ENCODE results near the gene TERB2. TPM values are rescaled to one million over a fixed set of nuclear protein-coding genes. Genes with fewer than 3 reads are reported as not detected.
"Not testable (repeated sequence)": the region's sequence is repeated elsewhere in the genome, so short reads cannot be mapped to it uniquely, and the experiment has no call there.

Gene TERB2
- polyA plus RNA-seq, 2 donors, result not detected

DNA sequence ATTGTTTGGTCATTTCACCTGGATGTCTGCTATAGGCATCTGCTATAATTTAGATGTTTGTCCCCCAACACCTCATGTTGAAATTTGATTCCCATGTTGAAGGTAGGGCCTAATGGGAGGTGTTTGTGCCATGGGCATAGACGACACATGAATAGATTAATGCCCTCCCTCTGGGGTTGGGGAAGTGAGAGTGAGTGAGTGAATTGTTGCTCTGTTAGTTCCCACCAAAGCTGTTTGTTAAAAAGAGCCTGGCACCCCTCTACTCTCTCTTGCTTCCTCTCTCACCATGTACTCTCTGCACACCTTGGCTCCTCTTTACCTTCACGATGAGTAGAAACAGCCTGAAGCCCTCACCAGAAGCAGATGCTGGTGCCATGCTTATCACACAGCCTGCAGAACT lies 42.6 kb downstream of the TERB2 start:
- no peaks in the 10 kb centered on the region for H3K9me3 ChIP-seq (ENCODE audit: control insufficient read depth in 2 of 2, insufficient read depth in 1 of 2, low read depth in 1 of 2, low read length in 1 of 2)
- H3K36me3 ChIP-seq (ENCODE audit: control insufficient read depth in 2 of 2, insufficient read depth in 2 of 2, low read length in 1 of 2), result no peaks in the 10 kb centered on the region
- no peak overlapping the region for H3K27ac ChIP-seq (ENCODE audit: low read depth in 2 of 2, low read length in 1 of 2)
- WGBS, 2 donors, result 84 to 87% methylated on average over 2 of the region's 2 CpGs
- no peaks in the 10 kb centered on the region for H3K27me3 ChIP-seq (ENCODE audit: control insufficient read depth in 1 of 2, insufficient read depth in 2 of 2, low read length in 2 of 2)
- peaks cover 0 to 2% of the 10 kb centered on the region in 2 donors for H3K4me1 ChIP-seq (ENCODE audit: control insufficient read depth in 2 of 2, insufficient read depth in 2 of 2, low read length in 1 of 2)
- no peak overlapping the region for H3K4me3 ChIP-seq (ENCODE audit: low read depth in 1 of 2, low read length in 2 of 2)

DNA sequence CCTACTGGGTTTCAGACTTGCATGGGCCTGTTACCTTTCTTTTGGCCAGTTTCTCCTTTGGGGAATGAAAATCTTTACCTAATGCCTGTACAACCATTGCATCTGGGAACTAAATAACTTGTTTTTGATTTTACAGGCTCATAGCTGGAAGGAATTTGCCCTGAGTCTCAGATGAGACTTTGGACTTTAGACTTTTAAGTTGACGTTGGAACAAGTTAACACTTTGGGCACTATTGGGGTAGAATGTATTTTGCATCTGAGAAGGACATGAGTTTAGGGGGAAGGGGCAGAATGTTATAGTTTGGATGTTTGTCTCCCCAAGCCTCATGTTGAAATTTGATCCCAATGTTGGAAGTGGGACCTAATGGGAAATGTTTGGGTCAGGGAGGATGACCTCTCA lies 44.7 kb downstream of the TERB2 start:
- H3K9me3 ChIP-seq (ENCODE audit: control insufficient read depth in 2 of 2, insufficient read depth in 1 of 2, low read depth in 1 of 2, low read length in 1 of 2); H3K27ac ChIP-seq (ENCODE audit: low read depth in 2 of 2, low read length in 1 of 2); H3K27me3 ChIP-seq (ENCODE audit: control insufficient read depth in 1 of 2, insufficient read depth in 2 of 2, low read length in 2 of 2); H3K36me3 ChIP-seq (ENCODE audit: control insufficient read depth in 2 of 2, insufficient read depth in 2 of 2, low read length in 1 of 2); H3K4me1 ChIP-seq (ENCODE audit: control insufficient read depth in 2 of 2, insufficient read depth in 2 of 2, low read length in 1 of 2); H3K4me3 ChIP-seq (ENCODE audit: low read depth in 1 of 2, low read length in 2 of 2): not testable (repeated sequence)
- WGBS, 2 donors, result 47 to 48% methylated on average over 1 of the region's 1 CpG

GRCh38 chr15:45003731-45004410 lies 47.4 kb downstream of the TERB2 start:
- 50 to 54% methylated on average over 2 of the region's 2 CpGs for WGBS, 2 donors
- not testable (repeated sequence) for H3K27ac ChIP-seq (ENCODE audit: low read depth in 2 of 2, low read length in 1 of 2); H3K9me3 ChIP-seq (ENCODE audit: control insufficient read depth in 2 of 2, insufficient read depth in 1 of 2, low read depth in 1 of 2, low read length in 1 of 2); H3K4me3 ChIP-seq (ENCODE audit: low read depth in 1 of 2, low read length in 2 of 2); H3K27me3 ChIP-seq (ENCODE audit: control insufficient read depth in 1 of 2, insufficient read depth in 2 of 2, low read length in 2 of 2); H3K4me1 ChIP-seq (ENCODE audit: control insufficient read depth in 2 of 2, insufficient read depth in 2 of 2, low read length in 1 of 2); H3K36me3 ChIP-seq (ENCODE audit: control insufficient read depth in 2 of 2, insufficient read depth in 2 of 2, low read length in 1 of 2)

DNA sequence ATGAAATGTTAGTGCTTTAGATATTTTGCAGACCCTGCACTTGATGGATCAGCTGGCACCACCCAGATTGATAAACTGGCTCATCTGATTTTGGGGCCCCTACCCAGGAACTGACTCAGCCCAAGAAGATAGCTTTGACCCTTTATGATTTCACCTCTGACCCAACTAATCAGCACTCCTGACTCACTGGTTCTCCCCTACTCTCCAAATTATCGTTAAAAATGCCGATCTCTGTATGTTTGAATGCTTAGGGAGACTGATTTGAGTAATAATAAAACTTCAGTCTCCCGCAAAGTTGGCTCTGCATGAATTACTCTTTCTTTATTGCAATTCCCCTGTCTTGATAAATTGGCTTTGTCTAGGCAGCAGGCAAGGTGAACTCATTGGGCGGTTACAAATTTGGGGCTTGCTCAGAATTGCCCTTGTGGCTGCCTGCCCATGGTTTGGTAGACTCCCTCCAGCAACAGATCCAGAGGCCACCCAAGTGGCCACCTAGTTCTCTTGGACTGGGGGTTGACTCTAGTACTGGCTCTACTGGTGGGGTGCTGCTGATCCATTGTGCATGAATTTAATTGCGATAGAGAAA lies 48.2 kb downstream of the TERB2 start:
- H3K4me3 ChIP-seq (ENCODE audit: low read depth in 1 of 2, low read length in 2 of 2); H3K9me3 ChIP-seq (ENCODE audit: control insufficient read depth in 2 of 2, insufficient read depth in 1 of 2, low read depth in 1 of 2, low read length in 1 of 2); H3K36me3 ChIP-seq (ENCODE audit: control insufficient read depth in 2 of 2, insufficient read depth in 2 of 2, low read length in 1 of 2); H3K27ac ChIP-seq (ENCODE audit: low read depth in 2 of 2, low read length in 1 of 2); H3K27me3 ChIP-seq (ENCODE audit: control insufficient read depth in 1 of 2, insufficient read depth in 2 of 2, low read length in 2 of 2); H3K4me1 ChIP-seq (ENCODE audit: control insufficient read depth in 2 of 2, insufficient read depth in 2 of 2, low read length in 1 of 2): not testable (repeated sequence)
- WGBS, 2 donors, result 71 to 75% methylated on average over 5 of the region's 5 CpGs

GRCh38 chr15:45009046-45009445 lies 52.6 kb downstream of the TERB2 start:
- Histone ChIP-seq H3K4me1 (ENCODE audit: control insufficient read depth in 2 of 2, insufficient read depth in 2 of 2, low read length in 1 of 2) (no peaks in the 10 kb centered on the region), H3K9me3 (ENCODE audit: control insufficient read depth in 2 of 2, insufficient read depth in 1 of 2, low read depth in 1 of 2, low read length in 1 of 2) (no peaks in the 10 kb centered on the region), H3K27me3 (ENCODE audit: control insufficient read depth in 1 of 2, insufficient read depth in 2 of 2, low read length in 2 of 2) (no peaks in the 10 kb centered on the region), H3K27ac (ENCODE audit: low read depth in 2 of 2, low read length in 1 of 2) (no peak overlapping the region), H3K36me3 (ENCODE audit: control insufficient read depth in 2 of 2, insufficient read depth in 2 of 2, low read length in 1 of 2) (no peaks in the 10 kb centered on the region), H3K4me3 (ENCODE audit: low read depth in 1 of 2, low read length in 2 of 2) (no peak overlapping the region)
- WGBS, 2 donors, result 73 to 79% methylated on average over 2 of the region's 2 CpGs

DNA sequence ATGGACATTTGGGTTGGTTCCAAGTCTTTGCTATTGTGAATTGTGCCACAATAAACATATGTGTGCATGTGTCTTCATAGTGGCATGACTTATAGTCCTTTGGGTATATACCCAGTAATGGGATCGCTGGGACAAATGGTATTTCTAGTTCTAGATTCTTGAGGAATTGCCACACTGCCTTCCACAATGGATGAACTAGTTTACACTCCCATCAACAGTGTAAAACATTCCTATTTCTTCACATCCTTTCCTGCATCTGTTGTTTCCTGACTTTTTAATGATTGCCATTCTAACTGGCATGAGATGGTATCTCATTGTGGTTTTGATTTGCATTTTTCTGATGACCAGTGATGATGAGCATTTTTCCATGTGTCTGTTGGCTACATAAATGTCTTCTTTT lies 58.6 kb downstream of the TERB2 start:
- not testable (repeated sequence) for H3K9me3 ChIP-seq (ENCODE audit: control insufficient read depth in 2 of 2, insufficient read depth in 1 of 2, low read depth in 1 of 2, low read length in 1 of 2); H3K27me3 ChIP-seq (ENCODE audit: control insufficient read depth in 1 of 2, insufficient read depth in 2 of 2, low read length in 2 of 2); H3K27ac ChIP-seq (ENCODE audit: low read depth in 2 of 2, low read length in 1 of 2); H3K36me3 ChIP-seq (ENCODE audit: control insufficient read depth in 2 of 2, insufficient read depth in 2 of 2, low read length in 1 of 2); H3K4me1 ChIP-seq (ENCODE audit: control insufficient read depth in 2 of 2, insufficient read depth in 2 of 2, low read length in 1 of 2); H3K4me3 ChIP-seq (ENCODE audit: low read depth in 1 of 2, low read length in 2 of 2)
- WGBS, 2 donors, result 74 to 83% methylated on average over 1 of the region's 1 CpG

GRCh38 chr15:45020222-45020900 lies 63.9 kb downstream of the TERB2 start:
- H3K27me3 ChIP-seq (ENCODE audit: control insufficient read depth in 1 of 2, insufficient read depth in 2 of 2, low read length in 2 of 2); H3K9me3 ChIP-seq (ENCODE audit: control insufficient read depth in 2 of 2, insufficient read depth in 1 of 2, low read depth in 1 of 2, low read length in 1 of 2); H3K4me3 ChIP-seq (ENCODE audit: low read depth in 1 of 2, low read length in 2 of 2); H3K27ac ChIP-seq (ENCODE audit: low read depth in 2 of 2, low read length in 1 of 2); H3K4me1 ChIP-seq (ENCODE audit: control insufficient read depth in 2 of 2, insufficient read depth in 2 of 2, low read length in 1 of 2); H3K36me3 ChIP-seq (ENCODE audit: control insufficient read depth in 2 of 2, insufficient read depth in 2 of 2, low read length in 1 of 2): not testable (repeated sequence)
- 75 to 82% methylated on average over 9 of the region's 9 CpGs for WGBS, 2 donors

GRCh38 chr15:45020901-45021259 lies 64.4 kb downstream of the TERB2 start:
- not testable (repeated sequence) for H3K4me3 ChIP-seq (ENCODE audit: low read depth in 1 of 2, low read length in 2 of 2); H3K36me3 ChIP-seq (ENCODE audit: control insufficient read depth in 2 of 2, insufficient read depth in 2 of 2, low read length in 1 of 2); H3K9me3 ChIP-seq (ENCODE audit: control insufficient read depth in 2 of 2, insufficient read depth in 1 of 2, low read depth in 1 of 2, low read length in 1 of 2); H3K4me1 ChIP-seq (ENCODE audit: control insufficient read depth in 2 of 2, insufficient read depth in 2 of 2, low read length in 1 of 2); H3K27me3 ChIP-seq (ENCODE audit: control insufficient read depth in 1 of 2, insufficient read depth in 2 of 2, low read length in 2 of 2)
- peak overlapping the region in 1 of 2 donors; percentile 21 for H3K27ac ChIP-seq (ENCODE audit: low read depth in 2 of 2, low read length in 1 of 2)
- 92 to 94% methylated on average over 9 of the region's 9 CpGs for WGBS, 2 donors

DNA sequence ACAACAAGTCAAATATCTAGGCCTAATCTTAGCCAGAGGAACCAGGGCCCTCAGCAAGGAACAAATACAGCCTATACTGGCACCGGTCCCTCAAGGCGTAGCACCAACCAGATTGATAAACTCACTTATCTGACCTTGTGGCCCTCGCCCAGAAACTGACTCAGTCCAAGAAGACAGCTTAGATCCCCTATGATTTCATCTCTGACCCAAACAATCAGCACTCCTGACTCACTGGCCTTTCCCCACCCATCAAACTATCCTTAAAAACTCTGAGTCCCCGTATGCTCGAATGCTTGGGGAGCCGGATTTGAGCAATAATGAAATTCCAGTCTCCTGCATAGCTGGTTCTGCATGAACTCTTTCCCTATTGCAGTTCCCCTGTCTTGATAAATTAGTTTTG lies 64.9 kb downstream of the TERB2 start:
- peak overlapping the region; percentile 45 to 73 for H3K27ac ChIP-seq (ENCODE audit: low read depth in 2 of 2, low read length in 1 of 2)
- peaks cover 4 to 7% of the 10 kb centered on the region in 2 donors for H3K4me1 ChIP-seq (ENCODE audit: control insufficient read depth in 2 of 2, insufficient read depth in 2 of 2, low read length in 1 of 2)
- H3K9me3 ChIP-seq (ENCODE audit: control insufficient read depth in 2 of 2, insufficient read depth in 1 of 2, low read depth in 1 of 2, low read length in 1 of 2), result no peaks in the 10 kb centered on the region
- no peak overlapping the region for H3K4me3 ChIP-seq (ENCODE audit: low read depth in 1 of 2, low read length in 2 of 2)
- no peaks in the 10 kb centered on the region for H3K27me3 ChIP-seq (ENCODE audit: control insufficient read depth in 1 of 2, insufficient read depth in 2 of 2, low read length in 2 of 2)
- no peaks in the 10 kb centered on the region for H3K36me3 ChIP-seq (ENCODE audit: control insufficient read depth in 2 of 2, insufficient read depth in 2 of 2, low read length in 1 of 2)
- 58 to 70% methylated on average over 6 of the region's 6 CpGs for WGBS, 2 donors
